Measurements from ENCODE around the gene DENND1A.

DNA sequence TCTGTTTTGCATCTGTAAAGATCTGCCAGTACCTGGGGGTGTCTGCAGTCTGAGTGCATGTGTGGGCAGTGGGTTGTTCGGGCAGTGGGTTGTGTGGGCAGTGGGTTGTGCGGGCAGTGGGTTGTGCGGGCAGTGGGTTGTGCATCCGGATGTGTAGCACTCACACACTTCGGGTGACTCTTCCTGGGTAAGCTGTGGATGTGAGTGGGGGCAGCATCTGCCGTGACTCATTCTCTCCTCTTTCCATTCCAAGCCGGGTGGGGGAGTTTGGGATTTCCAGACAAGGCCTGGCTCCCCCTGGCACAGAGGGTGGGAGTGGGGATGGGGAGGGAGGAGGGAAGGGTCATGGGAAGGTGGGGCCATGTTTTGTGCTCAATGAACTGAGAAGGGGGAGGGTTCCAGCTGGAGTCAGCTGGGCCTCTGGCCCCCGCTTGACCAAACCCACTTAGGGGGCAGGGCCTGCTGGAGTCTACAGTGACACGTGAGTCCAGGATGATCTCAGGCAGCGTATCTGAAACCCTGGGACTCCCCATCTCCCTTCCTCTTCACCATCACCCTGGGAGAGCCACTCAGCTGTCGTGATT is 565.6 kb downstream of the DENND1A start:
- no peak for TF ChIP-seq CTCF (IDR thresholded peaks at IDR 0.05; ENCODE audit: insufficient read depth, low read length, poor library complexity, severe bottlenecking)
- no peak for TF ChIP-seq EZH2phosphoT487 (conservative IDR thresholded peaks at IDR 0.05; ENCODE audit: low read length)

Data from SU-DHL-6 (cell line).